ENCODE measurements around the gene CDK17. TPM values are rescaled to one million over a fixed set of nuclear protein-coding genes. Genes with fewer than 3 reads are reported as not detected.
"Not testable (repeated sequence)": the region's sequence is repeated elsewhere in the genome, so short reads cannot be mapped to it uniquely, and the experiment has no call there.

CDK17 gene
- polyA plus RNA-seq, 1 donor: 35.2 TPM

GRCh38 chr12:96395236-96395635 lies 5.0 kb downstream of the CDK17 start:
- H3K27ac ChIP-seq (ENCODE audit: low read length): no peak overlapping the region

GRCh38 chr12:96393229-96393628 lies 7.0 kb downstream of the CDK17 start:
- not testable (repeated sequence) for H3K9me3 ChIP-seq (ENCODE audit: control insufficient read depth, low read depth, low read length); H3K4me1 ChIP-seq (ENCODE audit: control insufficient read depth, insufficient read depth, low read length); H3K4me3 ChIP-seq (ENCODE audit: low read length); H3K27me3 ChIP-seq (ENCODE audit: control insufficient read depth, insufficient read depth, low read length); H3K27ac ChIP-seq (ENCODE audit: low read length); DNase-seq; H3K36me3 ChIP-seq (ENCODE audit: control insufficient read depth, insufficient read depth, low read length)
- no CpG with 5 or more reads among the region's 5 CpGs for WGBS (ENCODE audit: insufficient coverage, low lambda C conversion rate)

More at GRCh38 chr12:96395236-96395635, 5.0 kb downstream of the CDK17 start:
- no peak overlapping the region for H3K4me3 ChIP-seq (ENCODE audit: low read length)
- no peaks in the 10 kb centered on the region for H3K27me3 ChIP-seq (ENCODE audit: control insufficient read depth, insufficient read depth, low read length)
- H3K9me3 ChIP-seq (ENCODE audit: control insufficient read depth, low read depth, low read length): no peaks in the 10 kb centered on the region
- H3K4me1 ChIP-seq (ENCODE audit: control insufficient read depth, insufficient read depth, low read length): peaks cover 5% of the 10 kb centered on the region
- H3K36me3 ChIP-seq (ENCODE audit: control insufficient read depth, insufficient read depth, low read length): no peaks in the 10 kb centered on the region
- DNase-seq: no peak
- 83% methylated on average over 1 of the region's 4 CpGs for WGBS (ENCODE audit: insufficient coverage, low lambda C conversion rate)

- H3K27me3 ChIP-seq (ENCODE audit: control insufficient read depth, insufficient read depth, low read length): no peaks in the 10 kb centered on the region
- no peaks in the 10 kb centered on the region for H3K9me3 ChIP-seq (ENCODE audit: control insufficient read depth, low read depth, low read length)
- H3K4me3 ChIP-seq (ENCODE audit: low read length): no peak overlapping the region
- WGBS (ENCODE audit: insufficient coverage, low lambda C conversion rate): 95% methylated on average over 4 of the region's 5 CpGs
- H3K27ac ChIP-seq (ENCODE audit: low read length): no peak overlapping the region
- H3K4me1 ChIP-seq (ENCODE audit: control insufficient read depth, insufficient read depth, low read length): peaks cover 3% of the 10 kb centered on the region
- DNase-seq: no peak
- no peaks in the 10 kb centered on the region for H3K36me3 ChIP-seq (ENCODE audit: control insufficient read depth, insufficient read depth, low read length)
These were observed 7.8 kb downstream of the CDK17 start for GRCh38 chr12:96392397-96392796.

DNA sequence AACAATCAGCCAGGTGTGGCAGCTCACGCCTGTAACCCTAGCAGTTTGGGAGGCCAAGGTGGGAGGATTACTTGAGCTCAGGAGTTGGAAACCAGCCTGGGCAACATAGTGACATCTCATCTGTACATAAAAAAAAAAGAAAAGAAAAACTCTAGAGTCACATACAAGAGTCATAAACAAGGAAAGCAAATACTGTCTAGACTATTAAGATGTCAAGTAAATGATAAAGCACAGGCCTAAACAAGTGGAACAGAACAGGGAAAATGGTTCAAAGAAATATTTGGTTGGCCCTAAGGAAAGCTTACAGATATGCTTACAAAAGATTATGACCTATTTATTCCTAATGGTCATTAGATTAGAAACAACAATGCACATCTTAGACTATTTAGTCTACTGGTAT lies 12.3 kb downstream of the CDK17 start:
- no peaks in the 10 kb centered on the region for H3K9me3 ChIP-seq (ENCODE audit: control insufficient read depth, low read depth, low read length)
- DNase-seq: no peak
- peaks cover 4% of the 10 kb centered on the region for H3K36me3 ChIP-seq (ENCODE audit: control insufficient read depth, insufficient read depth, low read length)
- H3K27me3 ChIP-seq (ENCODE audit: control insufficient read depth, insufficient read depth, low read length): no peaks in the 10 kb centered on the region
- no peak overlapping the region for H3K4me3 ChIP-seq (ENCODE audit: low read length)
- whole genome bisulfite sequencing (ENCODE audit: insufficient coverage, low lambda C conversion rate): no CpG with 5 or more reads among the region's 1 CpG
- H3K4me1 ChIP-seq (ENCODE audit: control insufficient read depth, insufficient read depth, low read length): no peaks in the 10 kb centered on the region
- H3K27ac ChIP-seq (ENCODE audit: low read length): no peak overlapping the region

DNA sequence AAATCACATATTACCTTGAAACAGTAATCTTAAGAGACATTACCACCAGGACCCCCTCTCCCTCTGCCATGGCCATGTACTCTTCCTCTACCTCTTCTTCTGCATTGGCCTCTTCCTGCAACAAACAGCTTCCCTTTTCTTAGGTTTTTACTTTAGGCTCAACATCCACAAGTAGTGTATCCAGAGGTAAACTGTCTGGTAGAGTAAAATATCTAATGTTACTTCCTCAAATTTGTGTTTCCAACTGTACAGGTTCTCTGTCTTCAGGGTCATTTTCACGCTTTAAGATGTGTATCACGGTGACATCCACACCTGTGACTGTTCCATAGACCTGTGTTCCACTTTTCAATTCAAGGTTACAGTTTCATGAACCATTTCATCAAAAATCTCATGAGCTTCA lies 13.4 kb downstream of the CDK17 start:
- no peaks in the 10 kb centered on the region for H3K27me3 ChIP-seq (ENCODE audit: control insufficient read depth, insufficient read depth, low read length)
- no peaks in the 10 kb centered on the region for H3K9me3 ChIP-seq (ENCODE audit: control insufficient read depth, low read depth, low read length)
- WGBS (ENCODE audit: insufficient coverage, low lambda C conversion rate): no CpG with 5 or more reads among the region's 2 CpGs
- DNase-seq: no peak
- no peak overlapping the region for H3K27ac ChIP-seq (ENCODE audit: low read length)
- no peaks in the 10 kb centered on the region for H3K4me1 ChIP-seq (ENCODE audit: control insufficient read depth, insufficient read depth, low read length)
- no peak overlapping the region for H3K4me3 ChIP-seq (ENCODE audit: low read length)
- peaks cover 4% of the 10 kb centered on the region for H3K36me3 ChIP-seq (ENCODE audit: control insufficient read depth, insufficient read depth, low read length)

DNA sequence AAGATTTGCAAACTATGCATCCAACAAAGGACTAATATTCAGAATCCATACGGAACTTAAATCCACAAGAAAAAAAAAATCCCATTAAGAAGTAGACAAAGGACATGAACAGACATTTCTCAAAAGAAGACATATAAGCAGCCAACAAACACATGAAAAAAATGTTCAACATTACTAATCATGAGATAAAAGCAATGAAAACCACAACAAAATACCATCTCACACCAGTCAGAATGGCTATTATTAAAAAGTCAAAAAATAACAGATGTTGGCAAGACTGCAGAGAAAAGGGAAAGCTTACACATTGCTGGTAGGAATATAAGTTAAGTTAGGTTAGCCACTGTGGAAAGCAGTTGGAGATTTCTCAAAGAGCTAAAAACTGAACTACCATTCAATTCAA lies 16.2 kb downstream of the CDK17 start:
- Histone ChIP-seq H3K27me3 (ENCODE audit: control insufficient read depth, insufficient read depth, low read length) (no peaks in the 10 kb centered on the region), H3K4me3 (ENCODE audit: low read length) (no peak overlapping the region), H3K4me1 (ENCODE audit: control insufficient read depth, insufficient read depth, low read length) (no peaks in the 10 kb centered on the region), H3K36me3 (ENCODE audit: control insufficient read depth, insufficient read depth, low read length) (peaks cover 4% of the 10 kb centered on the region), H3K9me3 (ENCODE audit: control insufficient read depth, low read depth, low read length) (no peaks in the 10 kb centered on the region), H3K27ac (ENCODE audit: low read length) (no peak overlapping the region)
- WGBS (ENCODE audit: insufficient coverage, low lambda C conversion rate): 100% methylated on average over 1 of the region's 1 CpG
- no peak for DNase-seq

- Histone ChIP-seq H3K27me3 (ENCODE audit: control insufficient read depth, insufficient read depth, low read length) (no peaks in the 10 kb centered on the region), H3K4me1 (ENCODE audit: control insufficient read depth, insufficient read depth, low read length) (no peaks in the 10 kb centered on the region)
- WGBS (ENCODE audit: insufficient coverage, low lambda C conversion rate): 87% methylated on average over 3 of the region's 4 CpGs
These were observed 16.9 kb downstream of the CDK17 start for GRCh38 chr12:96383371-96383770.

DNA sequence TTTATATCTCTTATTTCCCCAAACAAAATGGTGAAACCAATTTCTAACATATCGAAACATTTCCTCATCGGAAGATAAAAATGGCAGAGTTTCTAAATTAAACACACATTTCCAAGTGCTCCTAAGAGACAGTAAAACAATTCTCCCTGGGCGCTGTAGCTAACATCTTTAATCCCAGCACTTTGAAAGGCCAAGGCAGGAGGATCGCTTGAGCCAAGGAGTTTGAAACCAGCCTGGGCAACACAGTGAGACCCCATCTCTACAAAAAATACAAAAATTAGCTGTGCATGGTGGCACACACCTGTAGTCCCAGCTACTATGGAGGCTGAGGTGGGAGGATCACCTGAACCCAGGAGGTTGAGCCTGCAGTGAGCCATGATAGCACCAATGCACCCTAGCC lies 20.5 kb downstream of the CDK17 start:
- H3K27ac ChIP-seq (ENCODE audit: low read length); H3K36me3 ChIP-seq (ENCODE audit: control insufficient read depth, insufficient read depth, low read length); H3K4me3 ChIP-seq (ENCODE audit: low read length); H3K27me3 ChIP-seq (ENCODE audit: control insufficient read depth, insufficient read depth, low read length); DNase-seq; H3K9me3 ChIP-seq (ENCODE audit: control insufficient read depth, low read depth, low read length); H3K4me1 ChIP-seq (ENCODE audit: control insufficient read depth, insufficient read depth, low read length): not testable (repeated sequence)
- no CpG with 5 or more reads among the region's 4 CpGs for WGBS (ENCODE audit: insufficient coverage, low lambda C conversion rate)

More at GRCh38 chr12:96383371-96383770, 16.9 kb downstream of the CDK17 start:
- DNase-seq: no peak
- Histone ChIP-seq H3K9me3 (ENCODE audit: control insufficient read depth, low read depth, low read length) (peaks cover 1% of the 10 kb centered on the region), H3K4me3 (ENCODE audit: low read length) (no peak overlapping the region), H3K36me3 (ENCODE audit: control insufficient read depth, insufficient read depth, low read length) (peaks cover 4% of the 10 kb centered on the region), H3K27ac (ENCODE audit: low read length) (no peak overlapping the region)

DNA sequence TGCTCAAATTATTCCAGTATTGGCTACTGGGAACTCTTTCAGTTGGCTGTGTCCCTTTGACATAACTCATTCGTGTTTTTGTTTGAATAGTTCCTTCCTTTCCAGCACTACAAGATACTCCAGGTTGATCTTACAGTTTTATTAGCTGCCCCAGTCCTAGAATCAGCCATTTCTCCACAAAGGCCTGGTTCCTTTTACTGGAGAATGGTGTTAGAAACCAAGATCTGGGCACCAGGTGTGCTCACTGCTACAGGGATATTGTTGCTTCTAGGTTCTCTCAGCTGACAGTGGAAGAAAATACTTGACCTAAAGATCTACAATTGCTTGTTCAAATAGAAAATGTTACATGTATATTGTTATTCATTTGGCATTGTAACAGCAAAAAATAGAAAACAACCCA lies 21.9 kb downstream of the CDK17 start:
- DNase-seq: no peak
- H3K27me3 ChIP-seq (ENCODE audit: control insufficient read depth, insufficient read depth, low read length): no peaks in the 10 kb centered on the region
- H3K36me3 ChIP-seq (ENCODE audit: control insufficient read depth, insufficient read depth, low read length): no peaks in the 10 kb centered on the region
- H3K4me3 ChIP-seq (ENCODE audit: low read length): no peak overlapping the region
- H3K27ac ChIP-seq (ENCODE audit: low read length): no peak overlapping the region
- no peaks in the 10 kb centered on the region for H3K4me1 ChIP-seq (ENCODE audit: control insufficient read depth, insufficient read depth, low read length)
- 67% methylated on average over 1 of the region's 1 CpG for WGBS (ENCODE audit: insufficient coverage, low lambda C conversion rate)
- H3K9me3 ChIP-seq (ENCODE audit: control insufficient read depth, low read depth, low read length): peaks cover 4% of the 10 kb centered on the region

GRCh38 chr12:96376865-96377264 lies 23.4 kb downstream of the CDK17 start:
- H3K9me3 ChIP-seq (ENCODE audit: control insufficient read depth, low read depth, low read length): peaks cover 4% of the 10 kb centered on the region
- H3K27ac ChIP-seq (ENCODE audit: low read length): no peak overlapping the region
- H3K36me3 ChIP-seq (ENCODE audit: control insufficient read depth, insufficient read depth, low read length): no peaks in the 10 kb centered on the region
- no peak for DNase-seq
- no peaks in the 10 kb centered on the region for H3K27me3 ChIP-seq (ENCODE audit: control insufficient read depth, insufficient read depth, low read length)
- no peak overlapping the region for H3K4me3 ChIP-seq (ENCODE audit: low read length)
- no peaks in the 10 kb centered on the region for H3K4me1 ChIP-seq (ENCODE audit: control insufficient read depth, insufficient read depth, low read length)

- Histone ChIP-seq H3K36me3 (ENCODE audit: control insufficient read depth, insufficient read depth, low read length) (no peaks in the 10 kb centered on the region), H3K9me3 (ENCODE audit: control insufficient read depth, low read depth, low read length) (peaks cover 4% of the 10 kb centered on the region), H3K4me1 (ENCODE audit: control insufficient read depth, insufficient read depth, low read length) (no peaks in the 10 kb centered on the region), H3K27ac (ENCODE audit: low read length) (no peak overlapping the region), H3K27me3 (ENCODE audit: control insufficient read depth, insufficient read depth, low read length) (no peaks in the 10 kb centered on the region), H3K4me3 (ENCODE audit: low read length) (no peak overlapping the region)
- peak in 1 of 2 donors; percentile 15 for DNase-seq
- no CpG with 5 or more reads among the region's 1 CpG for WGBS (ENCODE audit: insufficient coverage, low lambda C conversion rate)
These were observed 24.2 kb downstream of the CDK17 start for GRCh38 chr12:96375841-96376604.
